Measurements from ENCODE around the gene PTX4.

The PTX4 gene

GRCh38 chr16:1459967-1460366 lies 28.8 kb downstream of the PTX4 start:
- no peak for DNase-seq (ENCODE audit: low spot score)

GRCh38 chr16:1458977-1459341 lies 29.8 kb downstream of the PTX4 start:
- no peak for DNase-seq (ENCODE audit: low spot score)

GRCh38 chr16:1458336-1458976 lies 30.3 kb downstream of the PTX4 start:
- no peak for DNase-seq (ENCODE audit: low spot score)

GRCh38 chr16:1457489-1458245 lies 31.1 kb downstream of the PTX4 start:
- DNase-seq (ENCODE audit: low spot score), result no peak

GRCh38 chr16:1456951-1457350 lies 31.8 kb downstream of the PTX4 start:
- no peak for DNase-seq (ENCODE audit: low spot score)

- no peak for DNase-seq (ENCODE audit: low spot score)
Measured at GRCh38 chr16:1455190-1456171, 33.3 kb downstream of the PTX4 start.

GRCh38 chr16:1454561-1454960 lies 34.2 kb downstream of the PTX4 start:
- DNase-seq (ENCODE audit: low spot score), result no peak

GRCh38 chr16:1453316-1453715 lies 35.4 kb downstream of the PTX4 start:
- DNase-seq (ENCODE audit: low spot score), result no peak

GRCh38 chr16:1452530-1452929 lies 36.2 kb downstream of the PTX4 start:
- DNase-seq (ENCODE audit: low spot score), result no peak

- no peak for DNase-seq (ENCODE audit: low spot score)
Measured at GRCh38 chr16:1451702-1452392, 36.9 kb downstream of the PTX4 start.

- DNase-seq (ENCODE audit: low spot score), result no peak
Measured at GRCh38 chr16:1450841-1451240, 37.9 kb downstream of the PTX4 start.

GRCh38 chr16:1450218-1450617 lies 38.5 kb downstream of the PTX4 start:
- no peak for DNase-seq (ENCODE audit: low spot score)

- DNase-seq (ENCODE audit: low spot score), result no peak
Measured at GRCh38 chr16:1449201-1449788, 39.4 kb downstream of the PTX4 start.

GRCh38 chr16:1448536-1449116 lies 40.1 kb downstream of the PTX4 start:
- DNase-seq (ENCODE audit: low spot score), result no peak

GRCh38 chr16:1447965-1448364 lies 40.8 kb downstream of the PTX4 start:
- no peak for DNase-seq (ENCODE audit: low spot score)

GRCh38 chr16:1446296-1447080 lies 42.3 kb downstream of the PTX4 start:
- no peak for DNase-seq (ENCODE audit: low spot score)

- no peak for DNase-seq (ENCODE audit: low spot score)
Measured at GRCh38 chr16:1445518-1446203, 43.1 kb downstream of the PTX4 start.

- no peak for DNase-seq (ENCODE audit: low spot score)
Measured at GRCh38 chr16:1444730-1445517, 43.8 kb downstream of the PTX4 start.
